ENCODE results near the gene DEPDC4.
A peak's percentile ranks its signal among the peaks of the same experiment; 100 is the strongest.
"Not testable (repeated sequence)": the region's sequence is repeated elsewhere in the genome, so short reads cannot be mapped to it uniquely, and the experiment has no call there.

Gene DEPDC4

GRCh38 chr12:100266835-100267602 is at the start of gene DEPDC4, which contains the start of gene SCYL2:
DEPDC4 (minus strand) TSS chr12:100267079; CDS start chr12:100267076, 3 bp downstream.
SCYL2 (plus strand) TSS chr12:100267177; CDS start chr12:100282971, 15,794 bp downstream.
- peak within 1 kb of the TSS; percentile 91 for H3K27ac ChIP-seq (ENCODE audit: low read length)
- no peaks in the 10 kb centered on the region for H3K36me3 ChIP-seq (ENCODE audit: control insufficient read depth in 1 of 2, insufficient read depth in 2 of 2, low read length in 2 of 2)
- H3K27me3 ChIP-seq (ENCODE audit: low read depth, low read length) = no peaks in the 10 kb centered on the region
- peaks cover 0 to 37% of the 10 kb centered on the region in 2 donors for H3K4me1 ChIP-seq (ENCODE audit: control insufficient read depth in 1 of 2, insufficient read depth in 2 of 2, low read length in 2 of 2)
- peak within 1 kb of the TSS; percentile 84 to 85 for H3K4me3 ChIP-seq (ENCODE audit: low read depth in 1 of 2, low read length in 2 of 2)
- H3K9me3 ChIP-seq (ENCODE audit: control insufficient read depth in 1 of 2, low read length in 2 of 2) = no peaks in the 10 kb centered on the region

GRCh38 chr12:100311317-100311716 is 44.4 kb upstream of the DEPDC4 start:
- Histone ChIP-seq H3K4me1 (ENCODE audit: control insufficient read depth in 1 of 2, insufficient read depth in 2 of 2, low read length in 2 of 2) (no peaks in the 10 kb centered on the region), H3K27ac (ENCODE audit: low read length) (no peak overlapping the region), H3K4me3 (ENCODE audit: low read depth in 1 of 2, low read length in 2 of 2) (no peak overlapping the region), H3K27me3 (ENCODE audit: low read depth, low read length) (no peaks in the 10 kb centered on the region), H3K9me3 (ENCODE audit: control insufficient read depth in 1 of 2, low read length in 2 of 2) (no peaks in the 10 kb centered on the region), H3K36me3 (ENCODE audit: control insufficient read depth in 1 of 2, insufficient read depth in 2 of 2, low read length in 2 of 2) (peaks cover 26 to 32% of the 10 kb centered on the region in 2 donors)

- H3K4me3 ChIP-seq (ENCODE audit: low read depth in 1 of 2, low read length in 2 of 2); H3K27me3 ChIP-seq (ENCODE audit: low read depth, low read length); H3K4me1 ChIP-seq (ENCODE audit: control insufficient read depth in 1 of 2, insufficient read depth in 2 of 2, low read length in 2 of 2); H3K9me3 ChIP-seq (ENCODE audit: control insufficient read depth in 1 of 2, low read length in 2 of 2); H3K27ac ChIP-seq (ENCODE audit: low read length): not testable (repeated sequence)
- peaks cover 15 to 24% of the 10 kb centered on the region in 2 donors for H3K36me3 ChIP-seq (ENCODE audit: control insufficient read depth in 1 of 2, insufficient read depth in 2 of 2, low read length in 2 of 2)
Measured at GRCh38 chr12:100308138-100308537, 41.3 kb upstream of the DEPDC4 start.

GRCh38 chr12:100304334-100304733 is 37.5 kb upstream of the DEPDC4 start:
- H3K4me1 ChIP-seq (ENCODE audit: control insufficient read depth in 1 of 2, insufficient read depth in 2 of 2, low read length in 2 of 2); H3K27me3 ChIP-seq (ENCODE audit: low read depth, low read length); H3K9me3 ChIP-seq (ENCODE audit: control insufficient read depth in 1 of 2, low read length in 2 of 2); H3K27ac ChIP-seq (ENCODE audit: low read length); H3K4me3 ChIP-seq (ENCODE audit: low read depth in 1 of 2, low read length in 2 of 2): not testable (repeated sequence)
- H3K36me3 ChIP-seq (ENCODE audit: control insufficient read depth in 1 of 2, insufficient read depth in 2 of 2, low read length in 2 of 2) = peaks cover 8 to 38% of the 10 kb centered on the region in 2 donors

- H3K4me3 ChIP-seq (ENCODE audit: low read depth in 1 of 2, low read length in 2 of 2) = no peak overlapping the region
- peaks cover 11 to 41% of the 10 kb centered on the region in 2 donors for H3K36me3 ChIP-seq (ENCODE audit: control insufficient read depth in 1 of 2, insufficient read depth in 2 of 2, low read length in 2 of 2)
- H3K27ac ChIP-seq (ENCODE audit: low read length) = no peak overlapping the region
- no peaks in the 10 kb centered on the region for H3K4me1 ChIP-seq (ENCODE audit: control insufficient read depth in 1 of 2, insufficient read depth in 2 of 2, low read length in 2 of 2)
- H3K9me3 ChIP-seq (ENCODE audit: control insufficient read depth in 1 of 2, low read length in 2 of 2) = no peaks in the 10 kb centered on the region
- no peaks in the 10 kb centered on the region for H3K27me3 ChIP-seq (ENCODE audit: low read depth, low read length)
Measured at GRCh38 chr12:100303831-100304230, 37.0 kb upstream of the DEPDC4 start.

GRCh38 chr12:100302081-100302480 is 35.2 kb upstream of the DEPDC4 start:
- Histone ChIP-seq H3K4me3 (ENCODE audit: low read depth in 1 of 2, low read length in 2 of 2) (no peak overlapping the region), H3K36me3 (ENCODE audit: control insufficient read depth in 1 of 2, insufficient read depth in 2 of 2, low read length in 2 of 2) (peaks cover 11 to 45% of the 10 kb centered on the region in 2 donors), H3K27me3 (ENCODE audit: low read depth, low read length) (no peaks in the 10 kb centered on the region), H3K27ac (ENCODE audit: low read length) (no peak overlapping the region), H3K4me1 (ENCODE audit: control insufficient read depth in 1 of 2, insufficient read depth in 2 of 2, low read length in 2 of 2) (no peaks in the 10 kb centered on the region), H3K9me3 (ENCODE audit: control insufficient read depth in 1 of 2, low read length in 2 of 2) (no peaks in the 10 kb centered on the region)

- Histone ChIP-seq H3K9me3 (ENCODE audit: control insufficient read depth in 1 of 2, low read length in 2 of 2) (no peaks in the 10 kb centered on the region), H3K4me3 (ENCODE audit: low read depth in 1 of 2, low read length in 2 of 2) (no peak overlapping the region), H3K36me3 (ENCODE audit: control insufficient read depth in 1 of 2, insufficient read depth in 2 of 2, low read length in 2 of 2) (peaks cover 10 to 34% of the 10 kb centered on the region in 2 donors), H3K4me1 (ENCODE audit: control insufficient read depth in 1 of 2, insufficient read depth in 2 of 2, low read length in 2 of 2) (no peaks in the 10 kb centered on the region), H3K27ac (ENCODE audit: low read length) (no peak overlapping the region), H3K27me3 (ENCODE audit: low read depth, low read length) (no peaks in the 10 kb centered on the region)
Measured at GRCh38 chr12:100295764-100296555, 29.1 kb upstream of the DEPDC4 start.

- not testable (repeated sequence) for H3K4me1 ChIP-seq (ENCODE audit: control insufficient read depth in 1 of 2, insufficient read depth in 2 of 2, low read length in 2 of 2); H3K4me3 ChIP-seq (ENCODE audit: low read depth in 1 of 2, low read length in 2 of 2); H3K27ac ChIP-seq (ENCODE audit: low read length); H3K9me3 ChIP-seq (ENCODE audit: control insufficient read depth in 1 of 2, low read length in 2 of 2); H3K27me3 ChIP-seq (ENCODE audit: low read depth, low read length)
- peaks cover 3 to 18% of the 10 kb centered on the region in 2 donors for H3K36me3 ChIP-seq (ENCODE audit: control insufficient read depth in 1 of 2, insufficient read depth in 2 of 2, low read length in 2 of 2)
Measured at GRCh38 chr12:100294366-100294765, 27.5 kb upstream of the DEPDC4 start.

GRCh38 chr12:100293017-100293416 is 26.1 kb upstream of the DEPDC4 start:
- no peak overlapping the region for H3K4me3 ChIP-seq (ENCODE audit: low read depth in 1 of 2, low read length in 2 of 2)
- H3K36me3 ChIP-seq (ENCODE audit: control insufficient read depth in 1 of 2, insufficient read depth in 2 of 2, low read length in 2 of 2) = peaks cover 0 to 11% of the 10 kb centered on the region in 2 donors

GRCh38 chr12:100290016-100290415 is 23.1 kb upstream of the DEPDC4 start:
- H3K9me3 ChIP-seq (ENCODE audit: control insufficient read depth in 1 of 2, low read length in 2 of 2) = no peaks in the 10 kb centered on the region
- H3K4me3 ChIP-seq (ENCODE audit: low read depth in 1 of 2, low read length in 2 of 2) = no peak overlapping the region
- H3K27ac ChIP-seq (ENCODE audit: low read length) = no peak overlapping the region
- no peaks in the 10 kb centered on the region for H3K27me3 ChIP-seq (ENCODE audit: low read depth, low read length)
- peaks cover 3 to 11% of the 10 kb centered on the region in 2 donors for H3K36me3 ChIP-seq (ENCODE audit: control insufficient read depth in 1 of 2, insufficient read depth in 2 of 2, low read length in 2 of 2)
- peaks cover 0 to 7% of the 10 kb centered on the region in 2 donors for H3K4me1 ChIP-seq (ENCODE audit: control insufficient read depth in 1 of 2, insufficient read depth in 2 of 2, low read length in 2 of 2)

More at GRCh38 chr12:100293017-100293416, 26.1 kb upstream of the DEPDC4 start:
- Histone ChIP-seq H3K4me1 (ENCODE audit: control insufficient read depth in 1 of 2, insufficient read depth in 2 of 2, low read length in 2 of 2) (peaks cover 0 to 7% of the 10 kb centered on the region in 2 donors), H3K9me3 (ENCODE audit: control insufficient read depth in 1 of 2, low read length in 2 of 2) (no peaks in the 10 kb centered on the region), H3K27ac (ENCODE audit: low read length) (no peak overlapping the region), H3K27me3 (ENCODE audit: low read depth, low read length) (no peaks in the 10 kb centered on the region)

- Histone ChIP-seq H3K36me3 (ENCODE audit: control insufficient read depth in 1 of 2, insufficient read depth in 2 of 2, low read length in 2 of 2) (peaks cover 4 to 13% of the 10 kb centered on the region in 2 donors), H3K9me3 (ENCODE audit: control insufficient read depth in 1 of 2, low read length in 2 of 2) (no peaks in the 10 kb centered on the region), H3K4me3 (ENCODE audit: low read depth in 1 of 2, low read length in 2 of 2) (no peak overlapping the region), H3K27me3 (ENCODE audit: low read depth, low read length) (no peaks in the 10 kb centered on the region), H3K27ac (ENCODE audit: low read length) (no peak overlapping the region), H3K4me1 (ENCODE audit: control insufficient read depth in 1 of 2, insufficient read depth in 2 of 2, low read length in 2 of 2) (peaks cover 0 to 7% of the 10 kb centered on the region in 2 donors)
Measured at GRCh38 chr12:100289038-100289437, 22.2 kb upstream of the DEPDC4 start.
